ENCODE data around the gene ANKRD34C.

- no peak for TF ChIP-seq POLR2A (IDR thresholded peaks at IDR 0.05)
- no peak for TF ChIP-seq CTCF (IDR thresholded peaks at IDR 0.05)
Observed at GRCh38 chr15:79322306-79322705, 39.8 kb downstream of the ANKRD34C start.
